NCI-H1048 (cell line): ENCODE data around the gene HTR2A.
"Not testable (repeated sequence)": the region's sequence is repeated elsewhere in the genome, so short reads cannot be mapped to it uniquely, and the experiment has no call there.

Source experiments
- DNase-seq: peaks from one replicate; lab custom pipeline; 2025; lab: John Stamatoyannopoulos, UW

Gene HTR2A

DNA sequence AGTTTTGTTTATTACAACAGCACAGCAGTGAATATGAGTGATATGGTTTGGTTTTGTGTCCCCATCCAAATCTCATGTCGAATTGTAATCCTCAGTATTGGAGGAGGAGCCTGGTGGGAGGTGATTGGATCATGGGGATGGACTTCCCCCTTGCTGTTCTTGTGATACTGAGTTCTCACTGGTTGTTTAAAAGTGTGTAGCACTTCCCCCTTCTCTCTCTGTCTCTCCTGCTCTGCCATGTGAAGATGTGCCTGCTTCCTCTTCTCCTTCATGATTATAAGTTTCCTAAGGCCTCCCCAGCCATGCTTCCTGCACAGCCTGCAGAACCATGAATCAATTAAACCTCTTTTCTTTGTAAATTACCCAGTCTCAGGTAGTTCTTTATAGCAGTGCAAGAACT lies 91.9 kb downstream of the HTR2A start:
- DNase-seq: not testable (repeated sequence)

DNA sequence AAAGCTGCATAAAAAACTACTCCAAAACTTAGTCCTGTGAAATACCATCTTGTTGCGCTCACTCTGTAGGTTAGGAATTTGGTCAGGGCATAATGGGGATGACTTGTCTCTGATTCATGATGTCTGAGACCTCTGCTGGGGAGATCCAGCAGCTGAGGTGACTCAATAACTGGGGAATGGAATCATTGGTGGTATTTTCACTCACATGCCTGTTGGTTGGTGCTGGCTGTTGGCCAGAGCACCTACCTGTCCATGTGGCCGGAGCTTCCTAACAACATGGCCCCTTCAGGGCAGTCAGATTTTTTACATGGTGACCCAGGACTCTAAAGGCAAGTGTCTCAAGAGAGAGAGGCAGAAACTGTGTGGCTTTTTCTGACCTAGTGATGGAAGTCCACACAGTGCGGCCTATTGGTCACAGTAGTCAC lies 92.5 kb downstream of the HTR2A start:
- no peak for DNase-seq

- DNase-seq: no peak
These were observed 93.3 kb downstream of the HTR2A start for GRCh38 chr13:46803586-46803985.

GRCh38 chr13:46801858-46802257 lies 95.0 kb downstream of the HTR2A start:
- DNase-seq: no peak

GRCh38 chr13:46799139-46799538 lies 97.7 kb downstream of the HTR2A start:
- no peak for DNase-seq

GRCh38 chr13:46797501-46798237 lies 99.2 kb downstream of the HTR2A start:
- DNase-seq: no peak

- DNase-seq: peak; percentile 47
These were observed 100.1 kb downstream of the HTR2A start, which contains the start of gene ESD for GRCh38 chr13:46796515-46797474. Gene ESD, minus strand, starts transcription at chr13:46797161. Its CDS starts 5,748 bp downstream, at chr13:46791413.

DNA sequence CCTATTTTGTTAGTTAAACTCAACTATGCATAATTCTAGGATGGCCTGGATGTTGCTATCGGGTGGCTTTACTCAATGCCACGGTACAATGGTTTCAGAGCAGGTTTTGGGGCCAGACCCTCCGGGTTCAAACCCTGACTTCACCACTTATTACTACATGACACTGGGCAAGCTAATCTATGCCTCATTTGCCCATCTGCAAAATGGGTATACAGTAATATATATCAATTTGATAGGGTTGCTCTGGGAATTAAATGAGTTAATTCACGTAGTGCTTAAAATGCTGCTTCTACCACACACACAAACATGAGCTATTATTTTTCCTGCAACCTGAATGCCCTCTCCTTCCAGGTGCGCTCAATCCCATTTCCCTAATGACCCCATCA lies 100.7 kb downstream of the HTR2A start:
- DNase-seq: no peak

DNA sequence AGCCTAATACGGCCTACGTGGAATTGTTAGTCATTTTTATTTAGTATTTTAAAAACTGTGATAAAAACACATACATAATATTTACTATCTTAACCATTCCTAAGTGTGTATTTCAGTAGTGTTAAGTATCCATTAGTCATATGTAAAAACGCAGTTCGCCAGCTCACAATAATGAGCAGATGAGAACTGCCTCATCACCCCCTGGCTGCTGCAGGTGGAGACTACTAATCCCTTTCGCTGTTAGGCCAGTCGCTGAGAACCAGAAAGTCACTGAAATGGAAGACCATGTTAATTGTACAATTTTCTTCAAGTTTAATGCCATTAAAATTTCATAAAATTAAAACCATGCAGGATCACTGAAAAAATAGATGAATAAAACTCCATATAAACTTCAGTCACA lies 101.5 kb downstream of the HTR2A start:
- no peak for DNase-seq

DNA sequence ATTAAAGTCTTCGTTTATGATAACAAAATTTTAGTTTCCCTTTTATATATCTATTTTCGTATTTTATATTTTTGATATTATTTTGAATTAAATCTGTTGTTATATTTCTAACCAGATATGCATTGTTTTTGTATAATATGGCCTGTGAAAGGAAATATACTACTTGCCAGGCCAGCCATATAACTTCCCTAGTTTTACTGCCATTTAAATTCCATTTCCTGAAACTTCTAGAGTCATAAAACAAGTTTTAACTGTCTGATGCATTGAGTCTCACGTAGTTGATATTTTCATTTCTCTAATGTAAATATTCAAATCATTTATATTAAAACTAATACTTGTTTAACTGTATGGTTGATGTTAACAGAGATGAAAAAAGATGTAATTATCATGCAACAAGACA lies 113.3 kb downstream of the HTR2A start:
- no peak for DNase-seq

DNA sequence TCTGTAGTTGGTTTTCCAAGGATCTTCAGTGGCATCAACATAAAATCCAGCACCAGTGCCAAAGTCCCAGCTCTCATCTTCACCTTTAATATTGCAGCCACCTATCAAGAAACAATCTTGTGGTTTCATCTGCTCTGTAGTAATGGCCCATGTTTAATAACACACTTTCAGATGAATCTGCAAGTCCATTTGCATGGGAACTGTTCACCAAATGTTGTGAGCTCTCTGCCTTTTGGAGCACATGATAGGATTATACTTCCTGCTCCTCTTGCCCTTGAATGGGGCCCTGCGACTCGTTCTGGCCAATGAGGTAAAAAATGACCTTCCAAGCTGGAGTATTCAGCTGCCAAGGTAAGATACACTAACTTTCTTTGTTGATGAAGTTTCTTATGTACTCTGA lies 114.2 kb downstream of the HTR2A start:
- DNase-seq: no peak

DNA sequence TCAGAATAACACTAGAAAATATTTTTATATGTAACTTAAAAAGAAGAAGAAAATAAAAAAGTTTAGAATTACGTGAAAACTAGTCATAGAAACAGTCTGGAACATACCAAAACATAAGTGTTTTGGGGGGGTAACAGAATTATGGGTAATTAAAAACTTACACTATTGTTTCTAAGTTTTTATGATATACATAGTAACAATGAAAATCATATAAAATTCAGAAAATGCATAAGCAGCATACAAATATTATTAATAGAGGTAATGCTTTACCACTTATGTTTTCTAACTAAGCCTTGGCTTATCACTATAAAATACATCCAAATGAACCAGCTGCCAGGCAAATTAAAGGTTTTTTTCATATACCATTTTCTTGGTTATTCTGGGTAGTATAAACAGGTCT lies 114.8 kb downstream of the HTR2A start:
- DNase-seq: no peak
